ENCODE results near the gene C20orf144.

Gene C20orf144

DNA sequence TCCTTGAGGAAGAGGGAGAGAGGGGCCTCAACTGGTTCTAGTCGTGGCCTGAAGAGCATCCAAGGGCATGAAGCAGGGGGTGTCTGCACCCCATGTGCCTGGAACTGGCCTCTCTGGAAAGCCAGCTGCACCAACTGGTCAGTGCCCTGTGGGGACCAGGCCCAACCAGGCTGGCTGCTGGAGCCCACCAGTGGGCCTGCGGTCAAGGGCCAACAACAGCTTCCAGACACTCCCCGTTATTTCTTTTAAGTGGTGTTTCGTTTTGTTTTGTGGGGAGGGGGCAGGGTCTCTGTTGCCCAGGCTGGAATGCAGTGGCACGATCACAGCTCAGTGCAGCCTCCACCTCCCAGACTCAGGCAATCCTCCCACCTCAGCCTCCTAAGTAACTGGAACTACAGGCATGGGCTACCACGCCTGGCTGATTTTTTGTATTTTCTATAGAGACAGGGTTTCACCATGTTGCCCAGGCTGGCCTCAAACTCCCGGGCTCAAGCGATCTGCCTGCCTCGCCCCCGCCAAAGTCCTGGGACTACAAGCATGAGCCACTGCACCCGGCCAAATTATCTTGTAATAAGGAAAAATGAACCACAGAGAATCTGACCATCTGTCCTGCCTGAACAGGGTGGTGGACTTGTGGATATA is 11.9 kb upstream of the C20orf144 start:
- DNase-seq, result no peak

- DNase-seq, result peak; percentile 50
Observed at GRCh38 chr20:33650753-33651561, 11.2 kb upstream of the C20orf144 start.

- DNase-seq, result no peak
Observed at GRCh38 chr20:33651562-33652048, 10.5 kb upstream of the C20orf144 start.

DNA sequence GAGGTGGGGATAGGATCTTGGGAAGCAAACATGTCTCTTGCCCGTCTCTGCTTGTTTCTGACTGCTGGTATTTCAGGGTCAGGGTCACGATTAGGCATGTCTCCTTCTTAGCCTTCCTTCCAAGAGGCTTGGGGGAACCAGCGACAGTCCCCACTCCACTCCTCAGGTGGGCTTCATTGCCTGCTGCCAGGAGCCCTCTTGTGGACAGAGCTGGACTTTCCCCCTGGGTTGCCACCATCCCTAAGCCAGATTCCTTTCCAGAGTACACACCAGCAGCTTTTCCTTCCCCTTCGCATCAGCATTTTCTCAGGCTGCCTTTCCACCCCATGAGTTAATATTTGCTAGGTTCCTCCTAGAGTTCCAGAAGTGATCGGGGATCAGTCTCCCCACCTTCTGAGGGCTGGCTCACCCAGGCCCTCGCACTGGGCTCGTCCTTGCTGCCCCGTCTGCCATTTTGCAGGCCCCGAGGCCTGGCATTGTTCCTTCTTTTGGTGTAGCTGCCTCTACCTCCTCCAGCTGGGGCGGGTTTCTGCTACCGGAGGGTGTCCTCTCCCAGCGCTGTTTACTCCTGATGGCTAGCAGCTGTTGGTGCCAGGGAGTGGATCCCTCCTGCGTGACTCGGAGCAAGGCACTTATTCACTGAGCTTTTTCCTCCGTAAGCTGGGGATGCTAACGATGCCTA is 8.8 kb upstream of the C20orf144 start:
- peak; percentile 82 for DNase-seq

GRCh38 chr20:33653900-33654596 is 8.1 kb upstream of the C20orf144 start:
- DNase-seq, result peak; percentile 99

DNA sequence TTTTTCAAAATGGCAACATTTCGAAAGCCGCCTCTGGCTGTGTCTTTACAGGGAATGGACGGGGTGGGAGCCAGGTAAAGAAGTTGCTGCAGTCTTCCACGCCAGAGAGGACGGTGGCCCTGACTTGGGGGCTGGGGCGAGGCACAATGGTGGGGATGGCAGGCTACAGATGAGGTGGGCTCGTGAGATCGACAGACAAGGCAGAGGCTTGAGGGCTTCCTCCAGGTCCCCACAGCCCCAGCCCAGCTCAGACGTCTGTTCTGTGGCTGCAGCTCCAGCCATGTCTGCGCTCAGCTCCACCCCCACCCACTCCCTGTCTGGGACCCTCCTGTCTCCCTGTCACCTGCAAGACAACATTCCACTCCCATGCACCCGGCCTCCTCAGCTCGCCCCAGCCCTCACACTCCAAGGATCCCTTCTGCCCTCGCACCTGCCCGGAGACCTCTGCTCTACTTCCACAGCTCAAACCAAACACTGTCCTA is 7.4 kb upstream of the C20orf144 start:
- DNase-seq, result no peak

- no peak for DNase-seq
Observed at GRCh38 chr20:33655164-33655563, 7.0 kb upstream of the C20orf144 start.

- no peak for DNase-seq
Observed at GRCh38 chr20:33656010-33656782, 5.9 kb upstream of the C20orf144 start.

GRCh38 chr20:33656783-33657703 is 5.1 kb upstream of the C20orf144 start:
- no peak for DNase-seq

GRCh38 chr20:33657704-33658095 is 4.4 kb upstream of the C20orf144 start:
- DNase-seq, result no peak

- DNase-seq, result no peak
Observed at GRCh38 chr20:33658510-33658909, 3.6 kb upstream of the C20orf144 start.

DNA sequence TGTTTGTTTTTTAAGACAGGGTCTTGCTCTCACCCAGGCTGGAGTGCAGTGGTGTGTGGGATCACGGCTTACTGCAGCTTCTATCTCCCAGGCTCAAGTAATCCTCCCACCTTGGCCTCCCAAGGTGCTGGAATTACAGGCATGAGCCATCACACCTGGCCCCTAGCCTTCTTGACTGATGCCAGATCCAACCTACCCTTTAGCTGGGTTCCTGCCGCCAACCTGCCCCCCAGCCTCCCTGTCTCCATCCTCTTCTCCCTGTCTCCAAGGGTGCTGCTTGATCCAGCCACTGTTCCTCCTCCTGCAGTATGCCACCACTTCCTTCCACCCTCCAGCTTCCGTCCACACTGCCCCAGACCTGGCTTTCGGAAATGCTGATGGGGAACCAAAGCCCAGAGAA is 3.2 kb upstream of the C20orf144 start:
- DNase-seq, result no peak

DNA sequence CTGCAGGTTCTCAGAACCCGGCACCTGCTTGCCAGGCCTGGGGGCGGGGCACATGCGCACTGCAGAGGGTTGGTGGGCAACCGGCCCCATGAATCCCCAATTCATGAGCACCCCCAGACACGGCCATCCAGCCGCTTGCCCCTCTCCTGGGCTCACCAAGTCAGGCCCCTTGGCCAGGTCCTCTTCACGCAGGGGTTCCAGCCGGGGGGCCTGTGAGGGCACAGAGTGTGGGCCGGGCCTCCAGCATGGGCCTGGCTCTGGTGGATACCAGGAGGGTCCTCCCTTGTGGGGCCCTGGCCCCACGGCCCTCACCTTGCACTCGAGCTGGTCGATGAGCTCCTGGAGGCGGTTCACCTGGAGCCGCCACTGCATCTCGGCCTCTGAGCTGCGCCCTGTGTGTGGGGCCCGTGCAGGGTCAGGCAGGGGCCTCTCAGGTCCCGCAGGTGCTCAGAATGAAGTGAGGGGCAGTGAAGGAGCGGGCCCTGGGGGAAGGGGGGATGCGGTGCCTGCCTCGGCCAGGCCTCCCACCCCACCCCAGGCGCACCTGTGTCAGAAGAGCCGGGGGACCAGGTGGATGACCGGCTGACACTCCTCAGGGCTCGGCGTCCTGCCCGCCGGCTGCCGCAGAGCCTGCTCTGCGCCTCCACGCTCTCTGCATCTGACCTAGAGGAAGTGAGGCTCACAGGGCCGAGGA is 2.6 kb upstream of the C20orf144 start:
- DNase-seq, result no peak

- no peak for DNase-seq
Observed at GRCh38 chr20:33660035-33660684, 2.0 kb upstream of the C20orf144 start.

- DNase-seq, result no peak
Observed at GRCh38 chr20:33660685-33661058, 1.5 kb upstream of the C20orf144 start.

GRCh38 chr20:33663161-33664084 is 1.3 kb downstream of the C20orf144 start:
- DNase-seq, result peak; percentile 92

DNA sequence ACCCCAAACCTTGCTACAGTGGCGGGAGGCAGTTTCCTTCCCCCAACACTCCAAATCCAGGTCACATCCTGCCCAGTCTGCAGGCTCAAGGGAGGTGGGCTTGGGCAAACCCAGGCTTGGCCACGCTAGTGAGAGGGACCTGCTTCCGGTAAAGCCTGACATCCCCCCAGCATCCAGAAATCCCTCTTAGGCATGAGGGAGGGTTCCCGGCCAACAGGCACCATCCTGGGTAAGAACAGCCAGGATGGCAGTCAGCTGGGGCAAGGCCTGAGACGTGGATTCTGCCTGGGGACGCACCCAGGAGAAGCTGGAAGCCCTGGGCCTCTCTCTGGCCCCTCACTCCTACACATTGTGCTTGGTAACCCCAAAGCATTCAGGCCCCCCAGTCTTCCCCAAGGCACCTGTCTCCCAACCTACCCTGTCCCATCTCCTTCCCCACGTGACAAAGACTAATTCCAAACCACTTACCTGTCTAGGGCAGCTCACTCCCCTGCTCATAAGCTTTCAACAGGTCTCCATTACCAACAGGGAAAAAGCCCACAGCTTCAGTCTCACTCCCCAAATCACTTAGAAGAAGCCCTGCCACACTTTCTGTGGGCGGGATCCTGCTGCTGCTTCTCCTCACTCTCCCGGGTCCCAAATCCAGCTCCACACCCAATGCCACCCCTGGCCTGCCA is 2.1 kb downstream of the C20orf144 start:
- no peak for DNase-seq

DNA sequence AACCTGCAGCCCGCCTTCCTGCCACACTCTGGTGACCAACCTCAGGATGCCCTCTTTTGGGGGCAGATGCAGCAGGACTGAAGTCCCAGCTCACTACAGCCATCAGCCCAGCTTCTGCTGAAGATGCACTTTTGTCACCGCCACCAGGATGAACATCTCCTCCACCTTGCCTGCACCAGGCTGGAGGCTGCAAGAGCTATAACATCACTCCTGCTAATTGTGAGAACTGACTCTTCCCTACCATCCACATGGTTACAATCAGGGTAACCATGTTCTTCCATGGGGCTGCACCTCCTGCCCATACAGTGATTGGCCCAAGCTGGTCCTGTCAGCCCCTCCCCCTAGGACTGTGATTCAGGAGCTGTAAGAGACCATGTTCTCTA is 2.6 kb downstream of the C20orf144 start:
- DNase-seq, result no peak
